HG03066 (cell line): ENCODE data around the gene IFI27L2.
"Not testable (repeated sequence)": the region's sequence is repeated elsewhere in the genome, so short reads cannot be mapped to it uniquely, and the experiment has no call there.

Source experiments
- ATAC-seq: cut with Tn5 transposase; IDR thresholded peaks from one replicate; pipeline ENCODE4 v1.9.1; 2021; ENCODE audit warnings: low read depth; ENCODE audit not compliant: unreplicated experiment

Gene IFI27L2, protein sequence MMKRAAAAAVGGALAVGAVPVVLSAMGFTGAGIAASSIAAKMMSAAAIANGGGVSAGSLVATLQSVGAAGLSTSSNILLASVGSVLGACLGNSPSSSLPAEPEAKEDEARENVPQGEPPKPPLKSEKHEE

GRCh38 chr14:94129111-94129757 lies at the start of gene IFI27L2:
Gene IFI27L2 (minus strand): TSS chr14:94129604. CDS start chr14:94129564, 40 bp downstream.
- ATAC-seq: peak; percentile 97

DNA sequence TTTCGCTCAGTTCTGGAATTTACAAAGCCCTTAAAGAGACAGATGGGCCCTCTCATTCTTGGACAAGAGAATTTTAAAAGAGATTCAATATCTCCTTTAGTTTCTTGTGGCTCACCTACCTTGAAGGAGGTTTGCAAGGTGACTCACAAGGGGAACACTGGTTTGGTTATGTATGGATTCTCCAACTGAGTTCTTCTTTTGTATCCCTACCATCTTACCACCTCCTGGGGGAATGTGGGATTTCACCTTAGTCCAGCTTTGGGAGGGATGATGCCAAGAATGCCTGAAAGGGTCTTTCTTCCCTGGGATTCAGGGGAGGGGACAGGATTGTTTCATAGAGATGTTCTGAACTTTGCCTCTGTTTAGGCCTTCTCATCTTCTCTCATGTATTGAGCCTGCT lies 48.4 kb upstream of the IFI27L2 start:
- ATAC-seq: no peak

- no peak for ATAC-seq
Observed at GRCh38 chr14:94176808-94177207, 47.4 kb upstream of the IFI27L2 start.

GRCh38 chr14:94175747-94176146 lies 46.3 kb upstream of the IFI27L2 start:
- ATAC-seq: no peak

- no peak for ATAC-seq
Observed at GRCh38 chr14:94175011-94175745, 45.8 kb upstream of the IFI27L2 start.

DNA sequence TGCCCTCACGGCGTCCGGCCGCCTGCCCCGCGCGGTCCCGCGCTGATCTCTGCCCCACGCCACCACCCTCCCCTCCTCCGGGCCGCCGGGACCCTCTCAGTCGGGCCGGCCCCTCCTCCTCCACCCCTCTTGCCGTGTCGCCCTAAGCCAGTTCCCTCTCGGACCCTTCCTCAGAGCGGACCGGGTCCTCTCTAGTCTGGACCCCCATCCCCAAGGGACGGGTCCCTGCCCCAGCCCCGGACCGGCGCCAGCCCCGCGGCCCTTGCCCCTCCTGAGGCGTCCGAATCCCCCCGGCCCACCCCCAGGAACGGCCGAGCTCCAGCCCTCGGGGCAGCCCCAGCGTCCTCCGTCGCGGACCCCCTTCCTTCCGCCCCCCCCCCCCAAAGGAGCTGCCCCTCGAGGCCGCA lies 45.2 kb upstream of the IFI27L2 start:
- ATAC-seq: no peak

DNA sequence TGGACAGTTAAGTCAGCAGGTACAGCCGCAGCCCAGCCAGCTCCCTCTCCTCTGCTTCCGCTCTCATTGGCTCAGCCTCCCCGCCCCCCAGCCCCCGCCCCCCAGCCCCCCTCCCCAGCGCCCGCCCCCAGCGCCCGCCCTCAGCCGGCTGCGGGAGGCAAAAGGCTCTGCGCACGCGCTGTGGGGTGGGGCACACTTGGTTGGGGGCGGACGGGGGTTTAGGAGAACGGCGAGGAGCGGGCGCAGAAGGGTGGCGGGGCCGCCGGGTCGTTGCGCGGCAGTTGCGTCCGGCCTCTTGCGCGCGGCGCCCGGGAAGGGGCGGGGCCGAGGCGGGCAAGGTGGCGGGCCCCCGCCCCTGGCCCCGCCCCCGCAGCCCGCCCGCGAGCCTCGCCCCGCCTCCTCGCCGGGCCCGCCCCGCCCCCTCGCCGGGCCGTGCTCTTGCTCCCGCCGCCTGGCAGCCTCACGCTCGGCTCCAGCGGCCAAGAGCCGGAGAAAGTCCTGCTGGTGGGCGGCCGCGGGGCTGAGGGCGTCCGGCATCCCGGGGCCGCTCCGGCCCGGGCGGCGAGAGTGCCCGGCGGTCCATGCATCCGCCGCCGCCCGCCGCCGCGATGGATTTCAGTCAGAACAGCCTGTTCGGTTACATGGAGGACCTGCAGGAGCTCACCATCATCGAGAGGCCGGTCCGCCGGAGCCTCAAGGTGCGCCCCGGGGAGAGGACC lies 44.6 kb upstream of the IFI27L2 start, which contains the start of gene PPP4R4:
TSS of gene PPP4R4 (plus strand) at position 438 of the 719 bp plus-strand sequence. CDS start at position 582, 144 bp downstream.
- ATAC-seq: peak; percentile 79

DNA sequence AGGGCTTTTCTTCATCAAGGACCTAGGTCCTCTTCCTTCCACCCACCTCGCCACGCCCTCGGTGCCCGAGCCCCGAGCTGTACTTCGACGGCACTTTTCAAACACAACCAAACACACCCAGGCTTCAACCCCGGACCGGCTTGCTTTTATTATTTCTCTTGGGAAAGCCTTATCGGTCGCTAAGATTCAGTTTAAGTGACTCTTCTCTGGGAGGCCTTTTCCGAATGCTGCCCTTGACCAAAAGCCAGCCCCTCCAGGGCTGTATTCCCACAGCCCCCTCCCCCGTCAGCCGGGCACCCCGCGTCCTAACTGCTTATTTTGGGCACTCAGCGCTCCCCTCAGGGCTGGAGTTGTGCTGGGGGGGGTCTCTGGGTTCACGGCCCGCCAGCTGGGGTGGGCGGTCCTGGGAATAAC lies 44.1 kb upstream of the IFI27L2 start:
- ATAC-seq: no peak

DNA sequence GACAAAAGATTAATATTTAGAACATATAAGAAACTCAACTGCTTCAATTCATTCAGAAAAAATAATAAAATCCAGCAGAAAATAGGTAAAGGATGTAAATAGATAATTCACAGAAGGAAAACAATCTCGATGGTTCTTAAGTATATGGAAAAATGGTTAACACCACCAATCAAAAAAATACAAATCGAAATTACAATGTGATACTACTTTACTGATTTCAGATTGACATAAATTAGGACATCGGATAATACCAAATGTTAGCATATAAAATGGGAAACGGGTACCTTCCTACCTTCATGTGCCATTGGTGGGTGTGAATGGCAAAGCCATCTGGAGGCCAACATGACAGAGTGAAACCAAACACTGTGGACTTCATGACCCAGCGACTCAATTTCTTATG lies 43.1 kb upstream of the IFI27L2 start:
- no peak for ATAC-seq

GRCh38 chr14:94171208-94171607 lies 41.8 kb upstream of the IFI27L2 start:
- no peak for ATAC-seq

DNA sequence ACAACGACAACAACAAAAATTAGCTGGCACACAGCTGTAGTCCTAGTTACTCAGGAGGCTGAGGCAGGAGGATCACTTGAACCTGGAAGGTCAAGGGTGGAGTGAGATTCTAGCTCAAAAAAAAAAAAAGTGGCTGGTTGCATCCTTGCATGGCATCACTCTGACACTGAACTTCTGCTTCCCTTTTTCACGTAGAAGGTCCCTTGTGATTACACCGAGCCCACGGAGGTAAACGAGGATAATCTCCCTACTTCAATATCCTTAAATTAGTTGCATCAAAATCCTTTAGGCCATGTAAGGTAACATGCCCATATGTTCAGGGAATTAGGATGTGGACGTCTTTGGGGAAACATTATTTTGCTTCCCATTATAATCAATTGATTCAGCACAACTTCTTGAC lies 40.7 kb upstream of the IFI27L2 start:
- no peak for ATAC-seq

DNA sequence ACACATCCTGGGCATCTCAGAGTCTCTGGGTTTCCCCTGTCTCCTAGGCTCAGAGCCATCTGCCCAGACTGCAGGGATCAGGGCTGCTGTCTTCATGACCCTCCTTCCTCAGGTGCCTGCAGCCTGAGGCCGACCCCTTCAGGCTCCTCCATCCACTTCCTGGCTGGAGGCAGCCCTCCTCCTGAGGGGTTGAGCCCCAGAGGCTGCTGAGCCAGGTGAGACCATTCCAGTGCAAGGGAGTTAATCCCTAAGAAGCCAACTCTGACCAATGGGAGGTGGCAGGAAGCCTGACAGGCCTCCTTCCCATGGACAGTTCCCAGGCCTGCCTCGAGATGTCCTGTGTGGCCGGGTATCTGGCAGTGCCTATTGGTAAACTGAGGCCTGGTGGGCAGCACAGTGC lies 36.3 kb upstream of the IFI27L2 start:
- no peak for ATAC-seq

DNA sequence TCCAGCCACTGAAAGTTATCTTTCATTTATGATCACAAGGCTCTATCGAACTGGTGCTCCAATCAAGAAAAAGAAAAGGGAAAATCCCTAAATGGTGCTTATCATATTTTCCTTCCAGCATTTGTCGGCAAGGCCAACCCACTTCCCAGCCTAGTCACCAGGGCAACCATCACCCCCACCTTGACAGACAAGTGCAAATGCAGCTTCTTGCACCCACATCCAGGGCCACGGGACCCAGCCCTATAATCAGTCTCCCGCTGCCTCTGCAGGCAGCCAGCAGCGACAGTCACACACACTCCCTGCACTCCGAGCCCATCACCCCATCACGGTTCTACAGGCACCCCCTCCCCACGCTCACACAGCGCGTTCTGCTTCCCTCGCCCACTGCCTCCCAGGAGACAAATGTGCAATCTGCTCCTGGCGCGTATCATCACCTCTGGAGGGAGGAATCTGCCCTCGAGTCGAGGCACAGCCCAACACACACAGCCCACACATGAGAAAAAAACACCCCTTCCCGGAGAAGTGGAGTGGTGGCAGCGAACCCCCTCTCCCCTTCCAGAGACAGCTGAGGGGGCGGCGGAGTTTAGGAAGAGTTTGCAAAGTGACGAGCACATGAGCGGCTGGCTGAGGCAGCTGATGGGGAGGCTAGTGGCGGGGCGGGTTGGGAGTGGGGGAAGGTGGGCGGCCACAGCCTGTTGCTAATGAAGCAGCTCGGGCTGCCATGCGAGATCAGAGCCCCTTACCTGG lies 35.5 kb upstream of the IFI27L2 start:
- ATAC-seq: no peak

DNA sequence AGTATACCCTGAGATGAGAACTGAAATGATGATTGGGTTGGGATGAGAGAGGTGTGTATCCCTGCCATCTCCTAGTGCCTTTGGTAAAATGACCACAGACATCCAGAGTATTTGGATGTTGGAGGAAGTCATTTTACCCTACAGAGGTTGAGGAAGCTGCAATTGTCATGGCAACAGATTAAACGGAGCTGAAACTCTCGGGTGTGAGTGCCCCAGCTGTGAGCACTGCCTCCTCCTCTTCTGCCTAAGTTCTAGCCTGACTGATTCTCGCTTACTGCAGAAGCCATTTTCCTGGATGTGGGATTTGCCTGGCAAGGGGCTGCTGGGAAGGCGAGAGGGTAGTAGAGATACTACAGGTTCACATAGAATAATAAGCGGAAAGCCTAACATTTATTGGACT lies 34.4 kb upstream of the IFI27L2 start:
- no peak for ATAC-seq

- ATAC-seq: no peak
Observed at GRCh38 chr14:94162466-94162865, 33.1 kb upstream of the IFI27L2 start.

- no peak for ATAC-seq
Observed at GRCh38 chr14:94161981-94162380, 32.6 kb upstream of the IFI27L2 start.

- ATAC-seq: no peak
Observed at GRCh38 chr14:94161058-94161457, 31.7 kb upstream of the IFI27L2 start.

- no peak for ATAC-seq
Observed at GRCh38 chr14:94158239-94158883, 29.0 kb upstream of the IFI27L2 start.

- ATAC-seq: no peak
Observed at GRCh38 chr14:94157197-94157596, 27.8 kb upstream of the IFI27L2 start.

DNA sequence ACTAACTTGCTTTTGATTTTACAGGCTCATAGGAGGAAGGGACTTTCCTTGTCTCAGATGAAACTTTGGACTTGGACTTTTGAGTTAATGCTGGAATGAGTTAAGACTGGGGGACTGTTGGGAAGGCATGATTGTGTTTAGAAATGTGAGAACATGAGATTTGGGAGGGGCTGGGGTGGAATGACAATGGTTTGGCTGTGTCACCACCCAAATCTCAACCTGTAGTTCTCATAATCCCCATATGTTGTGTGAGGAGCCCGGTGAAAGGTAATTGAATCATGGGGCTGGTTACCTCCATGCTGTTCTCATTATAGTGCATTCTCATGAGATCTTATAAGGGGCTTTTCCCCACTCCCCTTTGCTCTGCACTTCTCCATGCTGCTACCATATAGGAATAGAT lies 26.7 kb upstream of the IFI27L2 start:
- not testable (repeated sequence) for ATAC-seq
